ENCODE results near the gene FAM50A.

FAM50A gene

GRCh38 chrX:154437971-154438893 is 5.7 kb upstream of the FAM50A start:
- no peak for DNase-seq (ENCODE audit: low read depth in 2 of 3, low spot score in 2 of 3)

GRCh38 chrX:154439841-154440240 is 4.1 kb upstream of the FAM50A start:
- DNase-seq (ENCODE audit: low read depth in 2 of 3, low spot score in 2 of 3): no peak

GRCh38 chrX:154440623-154441357 is 3.2 kb upstream of the FAM50A start:
- no peak for DNase-seq (ENCODE audit: low read depth in 2 of 3, low spot score in 2 of 3)

GRCh38 chrX:154441564-154441963 is 2.4 kb upstream of the FAM50A start:
- no peak for DNase-seq (ENCODE audit: low read depth in 2 of 3, low spot score in 2 of 3)

GRCh38 chrX:154441984-154442707 is 1.8 kb upstream of the FAM50A start:
- no peak for DNase-seq (ENCODE audit: low read depth in 2 of 3, low spot score in 2 of 3)

GRCh38 chrX:154443479-154443910 is 446 bp upstream of the FAM50A start:
- no peak for DNase-seq (ENCODE audit: low read depth in 2 of 3, low spot score in 2 of 3)

GRCh38 chrX:154444755-154445246 is 860 bp downstream of the FAM50A start:
- DNase-seq (ENCODE audit: low read depth in 2 of 3, low spot score in 2 of 3): no peak

- DNase-seq (ENCODE audit: low read depth in 2 of 3, low spot score in 2 of 3): no peak
Measured at GRCh38 chrX:154445776-154446175, 1.8 kb downstream of the FAM50A start.

- DNase-seq (ENCODE audit: low read depth in 2 of 3, low spot score in 2 of 3): no peak
Measured at GRCh38 chrX:154446430-154446829, 2.5 kb downstream of the FAM50A start.

- DNase-seq (ENCODE audit: low read depth in 2 of 3, low spot score in 2 of 3): no peak
Measured at GRCh38 chrX:154448484-154448883, 4.5 kb downstream of the FAM50A start.

GRCh38 chrX:154449618-154450017 is 5.7 kb downstream of the FAM50A start:
- no peak for DNase-seq (ENCODE audit: low read depth in 2 of 3, low spot score in 2 of 3)

- no peak for DNase-seq (ENCODE audit: low read depth in 2 of 3, low spot score in 2 of 3)
Measured at GRCh38 chrX:154450312-154450711, 6.4 kb downstream of the FAM50A start.

- DNase-seq (ENCODE audit: low read depth in 2 of 3, low spot score in 2 of 3): no peak
Measured at GRCh38 chrX:154452823-154453222, 8.9 kb downstream of the FAM50A start.

- peak in 1 of 3 experiments; percentile 22 for DNase-seq (ENCODE audit: low read depth in 2 of 3, low spot score in 2 of 3)
Measured at GRCh38 chrX:154457491-154458115, 13.7 kb downstream of the FAM50A start.

- DNase-seq (ENCODE audit: low read depth in 2 of 3, low spot score in 2 of 3): peak in 1 of 3 experiments; percentile 40
Measured at GRCh38 chrX:154458116-154458953, 14.4 kb downstream of the FAM50A start, which contains the start of gene PLXNA3. TSS of gene PLXNA3 (plus strand) at chrX:154458281. CDS start at chrX:154460184, 1,903 bp downstream.

- no peak for DNase-seq (ENCODE audit: low read depth in 2 of 3, low spot score in 2 of 3)
Measured at GRCh38 chrX:154458954-154459778, 15.2 kb downstream of the FAM50A start.

- no peak for DNase-seq (ENCODE audit: low read depth in 2 of 3, low spot score in 2 of 3)
Measured at GRCh38 chrX:154459832-154460231, 15.9 kb downstream of the FAM50A start.

- no peak for DNase-seq (ENCODE audit: low read depth in 2 of 3, low spot score in 2 of 3)
Measured at GRCh38 chrX:154460326-154460725, 16.4 kb downstream of the FAM50A start.

GRCh38 chrX:154462396-154462795 is 18.5 kb downstream of the FAM50A start:
- DNase-seq (ENCODE audit: low read depth in 2 of 3, low spot score in 2 of 3): no peak

Data from activated CD8-positive, alpha-beta memory T cell treated with anti-CD3 and anti-CD28 coated beads for 48 hours (primary cell).